ENCODE measurements around the gene CAPN5. TPM values are rescaled to one million over a fixed set of nuclear protein-coding genes. Genes with fewer than 3 reads are reported as not detected.

CAPN5 gene
- polyA plus RNA-seq, 1 experiment: 18.4 TPM

DNA sequence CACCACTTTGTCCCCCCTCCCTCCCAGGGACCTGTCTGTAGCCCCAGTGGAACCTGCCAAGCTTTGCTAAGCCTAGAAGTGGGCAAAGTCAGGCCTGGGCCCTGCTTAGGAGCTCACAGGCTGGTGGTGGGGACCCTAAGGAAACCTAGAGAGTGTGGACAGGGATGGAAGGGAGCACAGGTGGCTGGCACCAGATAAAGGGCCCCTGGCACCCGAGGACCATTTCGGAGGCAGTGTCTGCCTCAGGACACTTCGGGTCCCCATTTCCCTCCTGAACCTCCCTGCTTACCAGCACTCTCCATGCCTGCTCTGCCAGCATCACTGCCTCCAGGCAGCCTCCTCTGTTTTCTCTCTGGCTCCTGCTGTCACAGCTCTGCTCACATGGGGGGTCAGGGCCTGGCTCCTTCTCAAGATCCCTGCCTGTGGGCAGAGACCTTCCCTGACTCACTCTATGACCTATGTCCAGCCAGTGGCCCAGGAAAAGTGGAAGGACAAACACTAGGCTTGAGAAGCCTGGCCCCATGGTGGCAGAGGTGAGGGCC is 22.3 kb downstream of the CAPN5 start:
- Histone ChIP-seq H3K4me3 (ENCODE audit: low read depth, low read length) (no peak overlapping the region), H3K27me3 (ENCODE audit: control insufficient read depth, insufficient read depth, low read length) (no peaks in the 10 kb centered on the region), H3K36me3 (ENCODE audit: control insufficient read depth, insufficient read depth, low read length) (peaks cover 5% of the 10 kb centered on the region)
- ChIA-PET POLR2A (no interaction called here), CTCF (interaction anchor here (0.8 to 8.6 kb wide), 8 partner anchors 15 to 44 kb away, joined by 3 to 134 read pairs (median 35); partner anchors contain the start of gene OMP)
- no peak for DNase-seq (ENCODE audit: low read depth)
- TF ChIP-seq CTCF (IDR thresholded peaks at IDR 0.05; ENCODE audit: insufficient read depth, low read depth, low read length): no peak

DNA sequence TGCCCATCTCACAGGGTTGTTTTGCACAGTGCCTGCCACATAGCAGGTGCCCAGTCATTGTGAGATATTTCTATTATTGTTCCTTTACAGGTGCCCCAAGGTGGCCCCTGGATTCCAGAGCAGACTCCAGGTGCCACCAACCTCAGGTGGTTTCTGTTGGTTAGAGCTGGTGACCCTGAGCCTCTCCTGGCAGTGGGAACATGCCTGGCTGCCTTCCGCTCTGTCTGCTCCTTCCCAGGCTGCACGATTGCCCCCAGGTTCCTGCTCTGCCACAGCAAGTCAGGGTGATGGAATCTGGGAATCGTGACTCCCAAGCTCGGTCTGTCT is 23.2 kb downstream of the CAPN5 start:
- Histone ChIP-seq H3K4me3 (ENCODE audit: low read depth, low read length) (no peak overlapping the region), H3K36me3 (ENCODE audit: control insufficient read depth, insufficient read depth, low read length) (peaks cover 7% of the 10 kb centered on the region), H3K27me3 (ENCODE audit: control insufficient read depth, insufficient read depth, low read length) (no peaks in the 10 kb centered on the region)
- POLR2A ChIA-PET: no interaction called here
- no peak for TF ChIP-seq CTCF (IDR thresholded peaks at IDR 0.05; ENCODE audit: insufficient read depth, low read depth, low read length)
- CTCF ChIA-PET: interaction anchor here (0.8 to 8.6 kb wide), 13 partner anchors 10 to 171 kb away, joined by 4 to 134 read pairs (median 41); partner anchors contain the start of genes CAPN5 and OMP
- no peak for DNase-seq (ENCODE audit: low read depth)

GRCh38 chr11:77090373-77091111 is 23.8 kb downstream of the CAPN5 start:
- ChIA-PET CTCF (interaction anchor here (0.6 to 8.6 kb wide), 27 partner anchors 10 to 458 kb away, joined by 3 to 134 read pairs (median 10); partner anchors contain the start of genes B3GNT6, CAPN5, MYO7A and OMP), POLR2A (no interaction called here)
- no peak for DNase-seq (ENCODE audit: low read depth)
- TF ChIP-seq CTCF (IDR thresholded peaks at IDR 0.05; ENCODE audit: insufficient read depth, low read depth, low read length): no peak
- Histone ChIP-seq H3K27me3 (ENCODE audit: control insufficient read depth, insufficient read depth, low read length) (no peaks in the 10 kb centered on the region), H3K36me3 (ENCODE audit: control insufficient read depth, insufficient read depth, low read length) (peaks cover 7% of the 10 kb centered on the region), H3K4me3 (ENCODE audit: low read depth, low read length) (no peak overlapping the region)

- ChIA-PET POLR2A (interaction anchor here (0.6 kb wide), 1 partner anchor 44 kb away, joined by 9 read pairs; no protein-coding TSS in a partner anchor), CTCF (interaction anchor here (0.6 to 8.6 kb wide), 31 partner anchors 11 to 474 kb away, joined by 3 to 134 read pairs (median 8); partner anchors contain the start of genes B3GNT6, CAPN5, MYO7A and OMP)
Observed at GRCh38 chr11:77091146-77091940, 24.6 kb downstream of the CAPN5 start.

More at GRCh38 chr11:77091146-77091940, 24.6 kb downstream of the CAPN5 start:
- peak; percentile 93 for TF ChIP-seq CTCF (IDR thresholded peaks at IDR 0.05; ENCODE audit: insufficient read depth, low read depth, low read length)
- DNase-seq (ENCODE audit: low read depth): no peak
- Histone ChIP-seq H3K36me3 (ENCODE audit: control insufficient read depth, insufficient read depth, low read length) (peaks cover 5% of the 10 kb centered on the region), H3K4me3 (ENCODE audit: low read depth, low read length) (no peak overlapping the region), H3K27me3 (ENCODE audit: control insufficient read depth, insufficient read depth, low read length) (no peaks in the 10 kb centered on the region)
